Activated naive CD4-positive, alpha-beta T cell treated with anti-CD3 and anti-CD28 coated beads, Interleukin-2, amount 50 U/mL, for 72 hours (primary cell): ENCODE measurements around the gene ZNF200. TPM values are rescaled to one million over a fixed set of nuclear protein-coding genes. Genes with fewer than 3 reads are reported as not detected.
"Not testable (repeated sequence)": the region's sequence is repeated elsewhere in the genome, so short reads cannot be mapped to it uniquely, and the experiment has no call there.

Experiments
- ATAC-seq, 2 donors: fragments of 150-1000 bp; cut with Tn5 transposase; 2 replicates each; pipeline ENCODE4 v1.10.0; 2021; ENCODE audit warnings: mild to moderate bottlenecking in 2 of 2, moderate library complexity in 2 of 2
- DNase-seq, 2 donors: peaks; one replicate each; pipeline ENCODE4 v3.0.0; 2021 to 2022; ENCODE audit warnings: low spot score in 2 of 2
- H3K27ac Mint-ChIP-seq, 2 donors: one replicate each; pipeline ENCODE4 v1.8.0; 2022; ENCODE audit warnings: mild to moderate bottlenecking in 2 of 2, mixed read lengths in 2 of 2
- H3K36me3 Mint-ChIP-seq, 2 donors: one replicate each; pipeline ENCODE4 v1.8.0; 2022; ENCODE audit warnings: mixed read lengths in 2 of 2
- H3K9me3 Mint-ChIP-seq, 2 donors: one replicate each; pipeline ENCODE4 v1.8.0; 2022; ENCODE audit warnings: mixed read lengths in 2 of 2
- total RNA-seq, 2 donors: library from RNA; stranded (reverse); gene quantifications; one replicate each; pipeline ENCODE4 v1.2.3, GENCODE V29; 2022

Gene ZNF200
- total RNA-seq, 2 donors from 2014 or later = 9.2 to 19.3 TPM

GRCh38 chr16:3223913-3224515 is 10.9 kb downstream of the ZNF200 start:
- H3K36me3 Mint-ChIP-seq = peaks cover 63 to 87% of the 10 kb centered on the region in 2 donors
- H3K9me3 Mint-ChIP-seq = peaks cover 46 to 47% of the 10 kb centered on the region in 2 donors
- H3K27ac Mint-ChIP-seq = no peak overlapping the region
- DNase-seq (no peak), ATAC-seq (no peak)

DNA sequence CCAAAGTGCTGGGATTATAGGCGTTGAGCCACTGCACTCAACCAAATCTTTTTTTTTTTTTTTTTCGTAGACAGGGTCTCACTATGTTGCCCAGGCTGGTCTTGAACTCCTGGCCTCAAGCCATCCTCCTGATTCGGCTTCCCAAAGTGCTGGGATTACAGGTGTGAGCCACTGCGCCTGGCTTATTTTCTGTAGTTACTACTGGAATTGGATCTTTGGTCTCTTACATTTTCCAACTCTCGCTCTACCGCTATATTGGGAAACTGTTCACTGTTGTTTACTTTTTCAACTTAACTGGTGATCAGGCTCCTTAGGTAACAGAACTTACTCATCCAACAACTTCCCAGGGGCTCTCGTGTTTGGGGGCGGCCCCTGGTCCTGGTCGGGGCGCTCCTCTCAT is 14.1 kb downstream of the ZNF200 start:
- no peak for DNase-seq
- peaks cover 49 to 82% of the 10 kb centered on the region in 2 donors for H3K36me3 Mint-ChIP-seq
- peaks cover 41 to 45% of the 10 kb centered on the region in 2 donors for H3K9me3 Mint-ChIP-seq
- no peak overlapping the region for H3K27ac Mint-ChIP-seq
- ATAC-seq = no peak

- peak in 1 of 2 donors; percentile 15 for DNase-seq
- peak; percentile 23 to 27 for ATAC-seq
- peaks cover 41 to 73% of the 10 kb centered on the region in 2 donors for H3K36me3 Mint-ChIP-seq
- H3K9me3 Mint-ChIP-seq = peaks cover 25 to 43% of the 10 kb centered on the region in 2 donors
- peak overlapping the region; percentile 94 to 98 for H3K27ac Mint-ChIP-seq
Observed at GRCh38 chr16:3216263-3216640, 18.7 kb downstream of the ZNF200 start.

DNA sequence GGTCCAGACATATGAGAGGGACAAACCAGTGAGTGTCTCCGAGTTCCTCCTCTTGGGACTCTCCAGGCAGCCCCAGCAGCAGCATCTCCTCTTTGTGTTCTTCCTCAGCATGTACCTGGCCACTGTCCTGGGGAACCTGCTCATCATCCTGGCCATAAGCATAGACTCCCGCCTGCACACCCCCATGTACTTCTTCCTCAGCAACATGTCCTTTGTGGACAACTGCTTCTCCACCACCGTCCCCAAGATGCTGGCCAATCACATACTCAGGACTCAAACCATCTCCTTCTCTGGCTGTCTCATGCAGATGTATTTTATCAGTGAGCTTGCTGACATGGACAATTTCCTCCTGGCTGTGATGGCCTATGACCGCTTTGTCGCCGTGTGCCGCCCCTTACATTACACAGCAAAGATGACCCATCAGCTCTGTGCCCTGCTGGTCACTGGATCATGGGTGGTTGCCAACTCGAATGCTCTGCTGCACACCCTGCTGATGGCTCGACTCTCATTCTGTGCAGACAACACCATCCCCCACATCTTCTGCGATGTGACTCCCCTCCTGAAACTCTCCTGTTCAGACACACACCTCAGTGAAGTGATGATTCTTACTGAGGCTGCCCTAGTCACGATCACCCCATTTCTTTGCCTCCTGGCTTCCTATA is 19.2 kb downstream of the ZNF200 start:
- DNase-seq = no peak
- H3K9me3 Mint-ChIP-seq = peaks cover 21 to 43% of the 10 kb centered on the region in 2 donors
- H3K27ac Mint-ChIP-seq = peak overlapping the region; percentile 94 to 98
- H3K36me3 Mint-ChIP-seq = peaks cover 37 to 67% of the 10 kb centered on the region in 2 donors
- ATAC-seq = peak; percentile 37 to 38

DNA sequence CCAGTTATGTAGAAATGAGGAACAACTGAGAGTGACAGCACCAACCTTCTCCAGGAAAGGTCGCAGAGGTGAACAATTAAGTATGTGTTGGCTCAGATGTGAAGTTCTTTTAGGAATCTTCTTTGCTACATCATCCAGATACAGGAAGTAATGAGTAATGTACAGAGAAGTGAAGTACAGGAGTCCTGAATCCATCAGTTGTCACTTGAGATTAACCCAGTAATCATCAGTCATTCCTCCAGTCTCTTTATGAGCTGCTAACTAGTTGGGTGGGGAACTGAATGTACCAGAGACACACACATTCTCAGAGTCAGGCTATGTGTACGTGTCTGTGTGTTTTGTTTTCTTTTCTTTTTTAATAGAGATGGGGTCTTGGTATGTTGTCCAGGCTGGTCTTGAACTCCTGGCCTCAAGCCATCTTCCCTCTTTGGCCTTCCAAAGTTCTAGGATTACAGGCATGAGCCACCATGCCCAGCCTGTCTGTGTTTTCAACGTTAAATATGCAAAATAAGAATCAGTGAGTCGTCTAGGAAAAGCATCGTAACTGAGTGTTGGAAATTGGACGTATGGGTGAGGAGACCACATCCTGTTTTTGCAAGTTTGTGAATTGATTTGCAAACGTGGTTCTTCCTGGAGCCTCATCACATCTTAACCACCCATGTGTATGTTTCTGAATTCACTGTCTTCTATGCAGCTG is 19.9 kb downstream of the ZNF200 start:
- Mint-ChIP-seq H3K36me3 (peaks cover 37 to 72% of the 10 kb centered on the region in 2 donors), H3K27ac (peak overlapping the region; percentile 94 to 98), H3K9me3 (peaks cover 21 to 43% of the 10 kb centered on the region in 2 donors)
- peak in 1 of 2 donors; percentile 47 for DNase-seq
- peak; percentile 83 to 92 for ATAC-seq

DNA sequence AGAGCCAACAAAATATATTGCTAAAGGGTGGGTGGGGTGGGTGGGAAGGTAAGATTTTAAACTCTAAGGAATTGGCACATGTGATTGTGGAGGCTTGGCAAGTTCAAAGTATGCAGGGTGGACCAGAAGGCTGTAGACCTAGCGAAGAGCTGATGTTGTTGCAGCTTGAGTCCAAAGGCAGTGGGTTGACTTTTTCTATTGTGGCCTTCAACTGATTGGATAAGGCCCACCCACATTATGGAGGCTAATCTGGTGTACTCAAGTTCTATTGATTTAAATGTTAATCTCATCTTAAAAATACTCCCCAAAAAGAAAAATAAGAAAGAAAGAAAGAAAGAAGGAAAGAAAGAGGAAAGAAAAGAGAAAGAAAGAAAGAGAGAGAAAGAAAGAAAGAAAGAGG is 22.4 kb downstream of the ZNF200 start:
- DNase-seq = no peak
- peak overlapping the region in 1 of 2 donors; percentile 77 for H3K27ac Mint-ChIP-seq
- no peak for ATAC-seq
- peaks cover 18 to 39% of the 10 kb centered on the region in 2 donors for H3K9me3 Mint-ChIP-seq
- peaks cover 38 to 62% of the 10 kb centered on the region in 2 donors for H3K36me3 Mint-ChIP-seq

GRCh38 chr16:3212006-3212405 is 23.0 kb downstream of the ZNF200 start:
- DNase-seq = no peak
- H3K27ac Mint-ChIP-seq = peak overlapping the region in 1 of 2 donors; percentile 25
- peaks cover 18 to 42% of the 10 kb centered on the region in 2 donors for H3K9me3 Mint-ChIP-seq

DNA sequence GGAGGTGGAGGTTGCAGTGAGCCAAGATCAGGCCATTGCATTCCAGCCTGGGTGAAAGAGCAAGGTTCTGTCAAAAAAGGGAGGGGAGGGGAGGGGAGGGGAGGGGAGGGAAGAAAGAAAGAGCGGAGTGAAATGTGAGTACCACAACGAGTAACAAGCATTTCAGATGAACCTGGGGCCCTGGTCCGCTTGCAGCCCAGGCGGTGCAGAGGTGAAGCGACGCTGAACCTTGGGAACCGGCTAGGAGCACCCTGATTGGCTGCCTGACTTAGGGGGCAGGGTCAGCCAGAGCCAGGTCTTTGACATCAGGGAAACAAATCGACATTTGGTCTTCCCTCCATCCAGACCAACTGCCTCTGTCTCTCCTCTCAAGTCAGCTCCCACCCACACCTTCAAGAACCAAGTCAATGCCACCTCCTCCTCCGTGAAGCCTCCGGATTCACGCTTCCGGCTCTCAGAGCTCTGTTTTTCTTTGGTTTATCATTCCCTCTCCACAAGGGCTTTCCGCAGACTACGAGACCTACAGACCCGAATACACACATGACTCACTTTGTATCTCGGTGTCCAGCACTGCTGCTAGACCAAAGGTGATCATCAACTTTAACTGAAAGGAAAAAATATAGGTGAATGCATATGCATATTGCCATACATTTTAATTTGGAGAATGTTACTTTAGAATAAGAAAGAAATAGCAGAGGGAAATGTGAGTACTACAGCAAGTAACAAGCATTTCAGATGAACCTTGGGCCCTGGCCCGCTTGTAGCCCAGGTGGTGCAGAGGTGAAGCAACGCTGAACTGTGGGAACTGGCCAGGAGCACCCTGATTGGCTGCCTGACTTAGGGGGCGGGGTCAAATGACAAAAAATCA is 27.6 kb downstream of the ZNF200 start:
- Mint-ChIP-seq H3K27ac (no peak overlapping the region), H3K36me3 (peaks cover 22 to 47% of the 10 kb centered on the region in 2 donors), H3K9me3 (peaks cover 10 to 39% of the 10 kb centered on the region in 2 donors)
- DNase-seq (no peak), ATAC-seq (no peak)

More at GRCh38 chr16:3212006-3212405, 23.0 kb downstream of the ZNF200 start:
- no peak for ATAC-seq
- peaks cover 41 to 61% of the 10 kb centered on the region in 2 donors for H3K36me3 Mint-ChIP-seq

- not testable (repeated sequence) for ATAC-seq, H3K27ac Mint-ChIP-seq, DNase-seq
- Mint-ChIP-seq H3K36me3 (peaks cover 15 to 39% of the 10 kb centered on the region in 2 donors), H3K9me3 (peaks cover 10 to 31% of the 10 kb centered on the region in 2 donors)
Observed at GRCh38 chr16:3205939-3206338, 29.0 kb downstream of the ZNF200 start.

GRCh38 chr16:3202903-3203539 is 31.9 kb downstream of the ZNF200 start:
- Mint-ChIP-seq H3K36me3 (peaks cover 15 to 33% of the 10 kb centered on the region in 2 donors), H3K27ac (no peak overlapping the region), H3K9me3 (peaks cover 10 to 31% of the 10 kb centered on the region in 2 donors)
- DNase-seq = no peak
- no peak for ATAC-seq

GRCh38 chr16:3198334-3199072 is 36.5 kb downstream of the ZNF200 start:
- H3K9me3 Mint-ChIP-seq = no peaks in the 10 kb centered on the region
- no peak for DNase-seq
- H3K36me3 Mint-ChIP-seq = no peaks in the 10 kb centered on the region
- no peak overlapping the region for H3K27ac Mint-ChIP-seq
- ATAC-seq = peak in 1 of 2 donors; percentile 32

- H3K27ac Mint-ChIP-seq, H3K36me3 Mint-ChIP-seq, H3K9me3 Mint-ChIP-seq, DNase-seq, ATAC-seq: not testable (repeated sequence)
Observed at GRCh38 chr16:3197694-3198333, 37.1 kb downstream of the ZNF200 start.

DNA sequence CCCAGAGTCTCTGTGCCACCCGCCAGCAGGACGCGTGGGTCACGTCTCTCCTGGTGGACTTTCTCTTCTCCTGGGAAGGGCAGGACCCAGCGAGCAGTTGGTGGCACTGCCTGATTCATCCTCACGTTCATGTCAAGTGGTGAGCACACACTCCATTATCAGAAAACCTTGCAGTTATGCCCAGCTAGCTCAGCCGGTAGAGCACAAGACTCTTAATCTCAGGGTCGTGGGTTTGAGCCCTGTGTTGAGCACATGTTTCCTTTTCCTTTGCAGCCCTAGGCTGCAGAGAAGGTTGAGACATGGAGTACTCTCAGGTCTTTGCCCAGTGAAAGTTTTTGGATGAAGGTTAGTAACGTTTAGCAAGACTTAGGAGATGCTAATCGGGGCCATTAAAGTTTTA is 39.0 kb downstream of the ZNF200 start:
- DNase-seq = no peak
- H3K27ac Mint-ChIP-seq = peak overlapping the region in 1 of 2 donors; percentile 36
- H3K9me3 Mint-ChIP-seq = no peaks in the 10 kb centered on the region
- no peak for ATAC-seq
- no peaks in the 10 kb centered on the region for H3K36me3 Mint-ChIP-seq

DNA sequence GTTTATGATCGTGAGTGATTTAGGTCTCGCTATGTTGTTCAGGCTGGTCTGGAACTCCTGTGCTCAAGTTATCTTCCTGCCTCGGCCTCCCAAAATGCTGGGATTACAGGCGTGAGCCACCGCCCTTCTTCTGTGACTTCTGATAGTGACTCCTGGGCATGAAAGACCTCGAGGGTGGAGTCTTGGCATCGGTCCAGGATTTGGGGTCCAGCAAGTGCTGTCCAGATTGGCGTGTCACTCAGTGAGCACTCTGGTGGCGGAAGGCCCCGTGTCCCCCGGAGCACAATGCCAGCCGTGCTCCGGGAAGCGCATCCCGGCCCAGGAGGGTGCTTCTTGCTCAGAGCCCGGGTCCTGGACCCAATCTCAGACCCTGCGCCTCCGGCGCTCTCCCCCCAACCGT is 40.2 kb downstream of the ZNF200 start:
- Mint-ChIP-seq H3K36me3 (peaks cover 0 to 5% of the 10 kb centered on the region in 2 donors), H3K9me3 (no peaks in the 10 kb centered on the region), H3K27ac (no peak overlapping the region)
- DNase-seq (no peak), ATAC-seq (no peak)
